HFF-Myc (cell line): ENCODE measurements around the gene RNF149.

ENCODE experiments used
- DNase-seq: peaks from one replicate; pipeline ENCODE4 v3.0.0-alpha.2; 2011; ENCODE audit warnings: low read depth; ENCODE audit errors: extremely low read depth
- H3K4me3 ChIP-seq: replicated peaks from 2 replicates; pipeline ENCODE4 v1.5.1; 2011; ENCODE audit warnings: low read depth, mild to moderate bottlenecking, control low read depth, low read length
- CTCF ChIP-seq: IDR thresholded peaks from 2 replicates; pipeline ENCODE4 v1.5.1; 2012; ENCODE audit warnings: mild to moderate bottlenecking, low read depth, low read length, control low read depth; ENCODE audit errors: missing control alignments

RNF149 gene

GRCh38 chr2:101351207-101351606 lies 42.7 kb upstream of the RNF149 start:
- no peak overlapping the region for H3K4me3 ChIP-seq
- no peak for TF ChIP-seq CTCF
- DNase-seq, result no peak

GRCh38 chr2:101349893-101350662 lies 41.6 kb upstream of the RNF149 start:
- TF ChIP-seq CTCF, result peak; percentile 47
- no peak overlapping the region for H3K4me3 ChIP-seq
- DNase-seq, result no peak

GRCh38 chr2:101348883-101349282 lies 40.4 kb upstream of the RNF149 start:
- no peak for TF ChIP-seq CTCF
- no peak for DNase-seq
- no peak overlapping the region for H3K4me3 ChIP-seq

- DNase-seq, result no peak
- H3K4me3 ChIP-seq, result no peak overlapping the region
- TF ChIP-seq CTCF, result no peak
These were observed 38.4 kb upstream of the RNF149 start for GRCh38 chr2:101346909-101347308.

- no peak for TF ChIP-seq CTCF
- no peak overlapping the region for H3K4me3 ChIP-seq
- no peak for DNase-seq
These were observed 35.6 kb upstream of the RNF149 start for GRCh38 chr2:101344137-101344536.

- no peak overlapping the region for H3K4me3 ChIP-seq
- TF ChIP-seq CTCF, result no peak
- no peak for DNase-seq
These were observed 34.1 kb upstream of the RNF149 start for GRCh38 chr2:101342625-101343008.
